ENCODE measurements around the gene ZNF791.
"Not testable (repeated sequence)": the region's sequence is repeated elsewhere in the genome, so short reads cannot be mapped to it uniquely, and the experiment has no call there.

Gene ZNF791

DNA sequence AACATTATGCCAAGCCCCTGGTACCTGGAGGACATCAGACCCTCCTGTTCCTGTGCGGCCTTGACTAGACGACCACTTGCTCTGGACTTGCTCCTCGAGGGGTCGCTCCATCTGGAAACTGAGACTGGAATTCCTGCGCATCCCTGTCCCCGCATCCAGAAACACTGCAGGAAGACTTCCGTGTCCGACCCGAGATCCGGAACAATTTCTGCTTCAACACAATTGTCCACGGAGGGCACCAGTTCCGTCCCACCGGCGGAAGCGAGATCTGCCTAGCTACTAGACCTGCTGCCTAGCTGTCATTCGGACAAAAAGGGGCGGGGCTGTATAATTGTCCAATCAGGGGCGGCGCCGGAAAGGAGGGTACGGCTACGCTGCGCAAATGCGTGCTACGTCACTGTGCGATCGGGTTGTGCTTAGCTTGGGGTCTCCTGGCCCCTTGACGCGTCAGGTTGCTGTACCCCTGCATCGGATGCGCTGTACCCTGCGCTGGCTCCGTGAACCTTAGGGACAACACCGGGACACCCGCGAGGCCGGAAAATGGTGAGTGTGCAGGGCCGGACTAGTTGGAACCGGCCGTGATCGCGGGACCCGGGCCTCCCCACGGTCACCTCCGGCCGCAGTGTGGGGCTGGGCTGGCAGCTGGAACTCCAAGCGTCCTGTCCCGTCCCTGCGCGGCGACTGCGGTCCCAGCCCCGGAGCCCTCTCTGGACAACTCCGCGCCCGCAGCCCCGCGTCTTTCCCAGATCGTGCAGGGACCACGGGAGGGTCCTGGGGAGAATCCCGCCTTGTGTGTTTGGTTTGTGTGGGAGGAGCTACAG, at the start of gene ZNF791, which contains the start of gene ZNF490:
TSS of gene ZNF791 (plus strand) at position 381 of the 821 bp plus-strand sequence. CDS start at position 541, 160 bp downstream.
TSS of gene ZNF490 (minus strand) at position 274 of the 821 bp plus-strand sequence. CDS start at position 141, 133 bp downstream.
- DNase-seq (ENCODE audit: low spot score) = peak; percentile 99

- peak; percentile 93 for DNase-seq (ENCODE audit: low spot score)
These were observed 46.6 kb upstream of the ZNF791 start for GRCh38 chr19:12564016-12564664.

DNA sequence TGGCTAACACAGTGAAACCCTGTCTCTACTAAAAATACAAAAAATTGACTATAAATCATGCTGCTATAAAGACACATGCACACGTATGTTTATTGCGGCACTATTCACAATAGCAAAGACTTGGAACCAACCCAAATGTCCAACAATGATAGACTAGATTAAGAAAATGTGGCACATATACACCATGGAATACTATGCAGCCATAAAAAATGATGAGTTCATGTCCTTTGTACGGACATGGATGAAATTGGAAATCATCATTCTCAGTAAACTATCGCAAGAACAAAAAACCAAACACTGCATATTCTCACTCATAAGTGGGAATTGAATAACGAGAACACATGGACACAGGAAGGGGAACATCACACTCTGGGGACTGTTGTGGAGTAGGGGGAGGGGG, 44.3 kb upstream of the ZNF791 start:
- DNase-seq (ENCODE audit: low spot score) = not testable (repeated sequence)

DNA sequence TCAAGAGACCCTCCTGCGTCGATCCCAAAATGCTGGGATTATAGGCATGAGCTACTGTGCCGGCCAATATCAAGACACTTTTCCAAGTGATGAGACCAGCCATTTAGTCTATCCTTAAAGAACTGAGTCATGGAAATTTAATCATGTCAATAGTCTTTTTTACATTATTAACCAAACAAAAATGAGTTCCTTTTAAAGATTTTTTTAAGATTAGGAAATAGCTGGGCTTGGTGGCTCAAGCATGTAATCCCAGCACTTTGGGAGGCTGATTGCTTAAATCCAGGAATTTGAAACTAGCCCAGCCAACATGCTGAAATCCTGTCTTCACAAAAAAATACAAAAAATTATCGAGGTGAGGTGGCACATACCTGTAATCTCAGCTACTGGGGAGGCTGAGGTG, 42.8 kb upstream of the ZNF791 start:
- DNase-seq (ENCODE audit: low spot score) = no peak

DNA sequence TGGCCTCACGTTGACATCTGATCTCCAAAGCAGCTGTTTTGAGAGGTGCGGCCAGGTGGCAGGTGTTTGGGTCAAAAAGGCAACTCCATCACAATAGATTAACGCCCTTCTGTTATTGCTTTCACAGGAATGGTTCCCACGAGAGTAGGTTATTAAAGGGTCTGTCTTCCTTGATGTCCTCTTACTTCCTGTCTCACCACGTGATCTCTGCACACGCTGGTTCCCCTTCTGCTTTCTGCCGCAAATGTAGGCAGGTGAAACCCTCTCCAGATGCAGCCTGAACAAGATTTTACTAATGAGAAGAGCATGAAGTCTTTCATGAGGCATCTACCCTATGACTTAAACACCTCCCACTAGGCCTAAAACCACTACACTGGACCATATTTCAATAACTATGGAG, 36.7 kb upstream of the ZNF791 start:
- DNase-seq (ENCODE audit: low spot score) = no peak

GRCh38 chr19:12578641-12579040, 32.1 kb upstream of the ZNF791 start:
- DNase-seq (ENCODE audit: low spot score) = no peak

DNA sequence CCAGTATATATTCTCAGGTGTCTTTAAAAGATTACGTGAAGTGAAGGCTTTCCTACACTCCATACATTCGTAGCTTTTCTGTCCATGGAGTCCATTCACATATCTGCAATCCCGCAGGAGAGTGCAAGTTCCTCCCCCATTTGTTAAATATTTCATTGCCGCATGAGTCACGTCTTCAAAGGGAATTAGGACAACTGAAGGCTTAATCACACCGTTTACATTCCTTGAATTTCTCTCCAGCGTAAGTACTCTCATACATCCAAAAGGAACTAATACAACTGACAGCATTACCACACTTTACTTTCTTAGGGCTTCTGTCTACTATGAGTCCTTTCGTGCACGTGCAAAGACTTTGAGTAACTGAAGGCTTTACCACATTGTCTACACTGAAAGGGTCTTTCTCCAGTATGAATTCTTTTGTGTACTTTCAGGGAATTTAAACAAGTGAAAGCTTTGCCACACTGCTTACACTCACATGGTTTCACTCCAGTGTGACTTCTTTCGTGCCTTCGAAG, 30.5 kb upstream of the ZNF791 start:
- no peak for DNase-seq (ENCODE audit: low spot score)

GRCh38 chr19:12581100-12581499, 29.6 kb upstream of the ZNF791 start:
- no peak for DNase-seq (ENCODE audit: low spot score)

DNA sequence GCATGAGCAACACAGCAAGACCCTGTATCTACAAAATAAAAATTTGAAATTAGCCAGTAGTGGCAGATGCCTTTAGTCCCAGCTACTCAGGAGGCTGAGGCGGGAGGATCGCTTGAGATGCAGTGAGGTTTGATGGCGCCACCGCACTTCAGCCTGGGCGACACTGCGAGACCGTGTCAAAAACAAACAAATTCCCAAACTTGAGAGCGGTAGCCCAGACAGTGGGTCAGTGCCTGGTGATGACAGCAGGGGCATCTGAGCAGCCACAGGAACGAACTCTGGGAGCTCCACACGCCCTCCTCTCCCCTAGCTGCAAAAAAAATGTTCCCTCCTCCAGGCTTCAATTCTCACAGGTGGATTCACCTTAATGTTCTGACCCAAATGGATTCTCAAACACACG, 14.2 kb upstream of the ZNF791 start:
- DNase-seq (ENCODE audit: low spot score) = no peak

- DNase-seq (ENCODE audit: low spot score) = peak; percentile 60
These were observed 13.7 kb upstream of the ZNF791 start for GRCh38 chr19:12596927-12597548.

- no peak for DNase-seq (ENCODE audit: low spot score)
These were observed 13.1 kb upstream of the ZNF791 start for GRCh38 chr19:12597594-12597993.

DNA sequence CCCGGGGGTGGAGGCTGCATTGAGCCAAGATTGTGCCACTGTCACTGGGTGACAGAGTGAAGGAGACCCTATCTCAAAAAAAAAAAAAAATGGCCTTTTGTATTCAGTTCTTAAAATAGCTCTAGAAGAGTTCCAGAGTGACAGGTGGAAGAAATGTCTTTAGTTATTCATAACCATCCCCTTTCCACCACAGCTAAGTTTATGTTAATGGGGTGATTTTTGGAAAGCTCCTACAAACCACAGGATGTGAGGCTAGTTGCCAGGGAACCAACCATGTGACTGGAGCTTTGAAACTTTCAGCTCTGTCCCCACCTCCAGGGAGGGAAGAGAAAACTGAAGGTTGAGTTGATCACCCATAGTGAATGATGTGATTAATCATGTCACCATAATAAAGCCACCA, 7.0 kb upstream of the ZNF791 start:
- DNase-seq (ENCODE audit: low spot score) = no peak

DNA sequence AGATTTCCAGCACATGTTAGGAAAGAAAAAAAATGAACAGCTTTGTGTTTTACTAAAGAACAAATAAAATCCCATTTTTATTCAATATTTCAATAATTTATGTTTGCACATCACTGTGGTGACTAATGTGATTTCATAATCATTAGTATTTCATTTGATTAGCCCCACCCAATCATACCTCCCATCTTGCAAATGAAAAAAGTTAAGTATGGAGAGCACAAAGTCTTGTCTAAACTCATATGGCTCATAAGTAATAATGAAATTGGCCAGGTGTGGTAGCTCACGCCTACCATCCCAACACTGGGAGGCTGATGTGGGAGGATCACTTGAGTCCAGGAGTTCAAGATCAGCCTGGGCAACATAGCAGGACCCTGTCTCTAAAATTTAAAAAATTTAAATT, 3.9 kb upstream of the ZNF791 start:
- no peak for DNase-seq (ENCODE audit: low spot score)

GRCh38 chr19:12607631-12608030, 3.1 kb upstream of the ZNF791 start:
- DNase-seq (ENCODE audit: low spot score) = no peak

DNA sequence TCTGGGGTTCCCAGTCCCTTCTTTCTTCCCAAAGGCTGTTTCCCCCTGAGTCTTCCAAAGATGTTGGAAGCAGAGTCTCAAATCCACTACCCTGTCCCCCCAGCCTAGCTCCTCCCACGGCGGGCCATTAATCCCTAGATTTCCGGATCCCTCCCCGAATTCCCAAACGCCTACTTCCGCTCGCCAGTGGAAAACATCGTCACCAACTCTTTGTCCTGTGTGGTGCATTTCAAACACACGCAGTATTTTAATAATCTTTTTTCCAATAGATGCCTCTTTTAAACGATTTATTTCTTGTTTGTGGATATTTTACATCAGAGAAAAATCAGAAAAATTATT, 610 bp downstream of the ZNF791 start:
- DNase-seq (ENCODE audit: low spot score) = peak; percentile 74

DNA sequence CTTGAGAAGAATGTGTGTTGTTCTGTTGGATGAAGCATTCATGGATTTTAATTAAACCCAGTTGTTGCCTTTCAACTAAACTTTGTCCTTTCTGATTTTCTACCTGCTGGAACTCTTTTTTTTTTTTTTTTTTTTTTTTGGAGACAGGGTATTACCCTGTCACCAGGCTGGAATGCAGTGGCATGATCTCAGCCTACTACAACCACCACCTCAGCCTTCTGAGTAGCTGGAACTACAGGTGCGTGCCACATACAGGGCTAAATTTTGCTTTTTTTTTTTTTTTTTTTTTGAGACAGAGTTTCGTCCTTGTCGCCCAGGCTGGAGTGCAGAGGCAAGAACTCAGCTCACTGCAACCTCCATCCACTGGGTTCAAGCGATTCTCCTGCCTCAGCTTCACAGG, 6.9 kb downstream of the ZNF791 start:
- no peak for DNase-seq (ENCODE audit: low spot score)

- not testable (repeated sequence) for DNase-seq (ENCODE audit: low spot score)
These were observed 10.7 kb downstream of the ZNF791 start for GRCh38 chr19:12621253-12622024.

DNA sequence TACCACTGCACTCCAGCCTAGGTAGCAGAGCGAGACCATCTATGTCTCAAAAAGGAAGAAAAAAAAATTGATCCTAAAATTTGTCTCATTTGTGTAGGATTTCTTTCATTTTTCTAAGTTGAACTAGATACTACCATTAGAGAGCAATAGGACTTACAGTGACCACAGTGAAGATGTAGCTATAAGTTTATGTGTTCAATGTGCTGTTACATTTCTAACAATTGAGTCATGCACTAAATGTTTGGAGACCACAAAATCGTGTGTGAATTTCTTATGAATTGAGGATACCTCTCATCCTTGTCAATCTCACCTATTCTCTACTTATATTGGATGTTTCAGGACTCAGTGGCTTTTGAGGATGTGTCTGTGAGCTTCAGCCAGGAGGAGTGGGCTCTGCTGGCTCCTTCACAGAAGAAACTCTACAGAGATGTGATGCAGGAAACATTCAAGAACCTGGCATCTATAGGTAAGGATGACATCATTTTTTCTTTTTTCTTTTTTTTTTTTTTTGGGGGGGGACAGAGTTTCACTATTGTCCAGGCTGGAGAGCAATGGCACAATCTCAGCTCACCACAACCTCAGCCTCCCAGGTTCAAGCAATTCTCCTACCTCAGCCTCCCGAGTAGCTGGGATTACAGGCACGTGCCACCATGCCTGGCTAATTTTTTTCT, 12.8 kb downstream of the ZNF791 start:
- no peak for DNase-seq (ENCODE audit: low spot score)

GRCh38 chr19:12626958-12627357, 16.2 kb downstream of the ZNF791 start:
- DNase-seq (ENCODE audit: low spot score) = no peak

- no peak for DNase-seq (ENCODE audit: low spot score)
These were observed 17.6 kb downstream of the ZNF791 start for GRCh38 chr19:12628040-12629022.
